ENCODE data around the gene VTI1A. TPM values are rescaled to one million over a fixed set of nuclear protein-coding genes. Genes with fewer than 3 reads are reported as not detected.

Gene VTI1A
- total RNA-seq, 1 experiment from 2014 or later = 22.0 TPM

DNA sequence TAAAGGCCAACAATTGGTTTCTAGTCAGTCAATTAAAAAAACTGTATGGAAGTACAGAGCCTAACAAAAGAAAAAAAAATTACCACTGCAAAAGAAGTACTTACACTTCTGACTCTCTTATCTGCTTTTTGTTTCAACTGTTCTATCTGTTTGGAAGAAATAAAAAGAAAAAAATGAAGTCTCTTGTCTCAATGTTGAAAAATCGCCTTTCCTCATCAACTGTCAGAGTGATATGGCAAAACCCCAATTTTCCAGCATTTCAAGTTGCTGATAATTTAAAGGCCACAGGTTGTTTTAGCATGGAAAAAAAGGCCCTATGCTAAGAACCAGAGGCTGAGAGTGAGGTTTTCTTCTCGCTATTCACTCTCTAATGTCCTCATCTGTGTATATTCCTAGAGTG is 13.9 kb upstream of the VTI1A start:
- Histone ChIP-seq H3K18ac (ENCODE audit: insufficient read length, low read depth, low read length) (no peak overlapping the region), H3K9me3 (ENCODE audit: control insufficient read depth, low read depth, low read length) (no peaks in the 10 kb centered on the region), H2AFZ (ENCODE audit: low read length) (no peak overlapping the region), H3K4me2 (ENCODE audit: insufficient read depth, insufficient read length, low read length) (no peak overlapping the region), H3K27me3 (ENCODE audit: insufficient read depth, low read length) (no peaks in the 10 kb centered on the region), H2BK5ac (ENCODE audit: insufficient read length, low read length) (no peak overlapping the region), H3K56ac (ENCODE audit: insufficient read length, low read depth, low read length) (no peak overlapping the region), H3K23me2 (ENCODE audit: insufficient read length, low read depth, low read length, poor library complexity, severe bottlenecking) (no peaks in the 10 kb centered on the region), H3T11ph (ENCODE audit: low read length) (no peak overlapping the region), H3K14ac (ENCODE audit: insufficient read depth, low read length) (no peak overlapping the region), H4K91ac (ENCODE audit: insufficient read length, low read depth, low read length) (no peak overlapping the region), H3K4ac (ENCODE audit: low read depth, low read length) (no peak overlapping the region), H3K79me1 (ENCODE audit: insufficient read depth, low read depth, low read length, poor library complexity, severe bottlenecking) (no peaks in the 10 kb centered on the region), H2BK15ac (ENCODE audit: low read depth, low read length) (no peak overlapping the region), H2BK20ac (ENCODE audit: low read depth, low read length, poor library complexity, severe bottlenecking) (no peak overlapping the region), H3K27ac (ENCODE audit: insufficient read length, low read depth, low read length) (no peak overlapping the region), H2AK5ac (ENCODE audit: insufficient read length, low read length) (no peak overlapping the region), H4K20me1 (ENCODE audit: control insufficient read depth, insufficient read depth, insufficient read length) (no peaks in the 10 kb centered on the region), H4K5ac (ENCODE audit: insufficient read length, low read depth, low read length) (no peak overlapping the region), H3K79me2 (ENCODE audit: insufficient read depth, low read length) (no peaks in the 10 kb centered on the region), H3K23ac (ENCODE audit: insufficient read length, low read depth, low read length) (no peak overlapping the region), H2BK120ac (ENCODE audit: low read depth, low read length, poor library complexity, severe bottlenecking) (no peak overlapping the region), H3K4me1 (ENCODE audit: insufficient read depth, low read length) (no peaks in the 10 kb centered on the region), H3K9ac (ENCODE audit: extremely low read depth, insufficient read length, low read length) (no peak overlapping the region), H2BK12ac (ENCODE audit: insufficient read length, low read depth, low read length) (no peak overlapping the region), H4K8ac (replicated peaks; ENCODE audit: insufficient read length, low read depth, low read length) (no peak overlapping the region)
- no CpG with 5 or more reads among the region's 2 CpGs for whole genome bisulfite sequencing (ENCODE audit: extremely low coverage, insufficient read length, low lambda C conversion rate)
- H3K4me1 Mint-ChIP-seq = no peaks in the 10 kb centered on the region
- peaks cover 4 to 50% (median 31%) of the 10 kb centered on the region in 3 experiments for H3K36me3 Mint-ChIP-seq (ENCODE audit: insufficient read depth in 1 of 3, low read depth in 3 of 3)
- TF ChIP-seq CTCF (conservative IDR thresholded peaks at IDR 0.05) = no peak
- H3K27me3 Mint-ChIP-seq (ENCODE audit: low read depth) = no peaks in the 10 kb centered on the region
- no peaks in the 10 kb centered on the region for H3K9me3 Mint-ChIP-seq
- no peak overlapping the region for H3K27ac Mint-ChIP-seq
- DNase-seq = no peak
- H3K4me3 Mint-ChIP-seq = no peak overlapping the region

All from H9 (cell line).